ENCODE measurements around the gene FIZ1.

Gene FIZ1

DNA sequence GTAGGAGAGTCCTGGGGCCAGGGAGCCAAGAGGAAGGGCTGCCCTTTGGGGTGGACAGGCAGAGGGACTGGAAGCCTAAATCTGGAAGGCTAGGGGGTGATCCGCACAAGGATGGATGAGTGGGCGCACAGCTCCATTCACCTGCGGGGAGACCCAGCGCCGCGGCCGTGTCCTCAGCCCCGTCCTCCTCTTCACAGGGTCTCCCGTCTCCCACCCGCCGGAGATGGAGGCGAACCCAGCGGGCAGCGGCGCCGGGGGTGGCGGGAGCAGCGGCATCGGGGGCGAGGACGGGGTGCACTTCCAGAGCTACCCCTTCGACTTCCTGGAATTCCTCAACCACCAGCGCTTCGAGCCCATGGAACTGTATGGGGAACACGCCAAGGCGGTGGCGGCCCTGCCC lies 14.1 kb upstream of the FIZ1 start:
- no peak for DNase-seq (ENCODE audit: low spot score)

DNA sequence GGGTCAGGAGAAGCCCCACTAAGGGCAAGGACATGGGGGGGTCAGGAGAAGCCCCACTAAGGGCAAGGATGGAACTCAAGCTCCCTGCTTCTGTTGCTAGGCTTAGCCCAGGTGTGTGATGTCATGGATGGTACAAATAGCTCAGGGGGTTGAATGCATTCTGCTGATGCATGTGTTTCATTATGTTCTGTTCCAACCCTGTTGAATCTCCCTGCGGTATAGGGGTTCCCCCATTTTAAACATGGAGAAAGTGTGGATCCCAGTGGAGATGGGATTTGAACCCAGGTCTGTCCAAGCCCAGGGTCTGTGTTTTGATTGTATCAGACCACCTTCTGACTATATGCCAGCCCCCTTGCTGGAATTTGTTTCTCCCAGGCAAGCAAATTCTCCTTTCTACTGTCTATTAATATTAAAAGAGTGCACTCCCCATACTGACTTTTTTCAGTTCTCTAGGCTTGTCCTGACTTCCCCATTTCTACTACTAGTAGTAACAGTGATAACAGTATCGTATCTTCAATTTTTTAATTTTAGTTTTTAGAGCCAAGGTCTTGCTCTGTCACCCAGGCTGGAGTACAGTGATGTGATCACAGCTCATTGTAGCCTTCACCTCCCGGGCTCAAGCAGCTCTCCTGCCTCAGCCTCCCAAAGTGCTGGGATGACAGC lies 12.8 kb upstream of the FIZ1 start:
- DNase-seq (ENCODE audit: low spot score) = no peak

DNA sequence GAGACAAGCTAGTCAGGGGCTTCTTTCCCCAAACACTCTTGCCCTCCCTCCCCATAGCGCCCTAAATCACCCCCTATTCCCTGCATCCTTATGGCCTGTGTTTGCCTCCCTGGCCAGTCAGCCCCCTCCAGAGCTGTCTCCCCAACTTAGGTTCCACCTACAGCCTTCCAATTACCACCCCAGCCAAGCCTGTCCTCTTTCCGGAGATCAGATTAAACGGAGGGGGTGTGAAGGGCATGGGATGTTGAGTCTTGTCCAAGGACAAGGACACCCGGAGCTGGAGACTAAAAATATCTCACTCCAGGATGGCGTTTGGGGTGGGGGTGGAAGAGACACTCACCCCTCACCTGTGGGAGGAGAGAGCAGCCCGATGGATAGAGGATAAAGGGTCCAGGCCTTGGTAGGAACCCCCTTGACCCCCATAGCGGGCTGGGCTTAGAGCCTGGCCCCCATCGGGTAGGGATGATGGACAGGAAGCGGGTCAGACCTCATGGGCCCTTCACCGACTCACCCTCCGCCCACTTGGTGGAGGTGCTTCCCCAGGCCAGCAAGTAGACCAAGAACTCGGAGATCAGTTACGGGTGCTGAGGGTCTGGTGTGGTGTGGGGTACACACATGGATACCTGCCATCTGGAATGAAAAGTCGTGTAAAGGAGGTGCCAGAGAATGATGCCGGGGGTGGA lies 12.1 kb upstream of the FIZ1 start:
- DNase-seq (ENCODE audit: low spot score) = no peak

GRCh38 chr19:55609326-55609725 lies 10.0 kb upstream of the FIZ1 start:
- no peak for DNase-seq (ENCODE audit: low spot score)

DNA sequence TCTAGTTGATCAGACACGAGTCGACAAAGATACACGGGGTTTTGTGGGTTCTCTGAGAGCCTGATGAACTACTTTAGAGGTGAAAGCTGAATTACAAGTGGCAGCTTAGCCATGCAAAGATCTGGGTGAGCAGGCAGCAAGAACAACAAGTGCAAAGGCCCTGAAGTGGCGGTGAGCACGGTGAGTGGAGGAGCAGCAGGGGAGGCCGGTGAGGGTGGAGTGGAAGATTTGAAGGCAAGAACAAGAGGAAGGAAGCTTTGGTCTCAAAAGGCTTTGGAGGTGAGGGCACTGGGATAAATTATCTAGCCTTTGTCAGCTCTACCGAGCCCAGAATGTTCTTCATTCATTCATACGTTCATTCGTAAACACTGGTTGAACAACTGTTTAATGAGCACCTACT lies 7.5 kb upstream of the FIZ1 start:
- DNase-seq (ENCODE audit: low spot score) = no peak

DNA sequence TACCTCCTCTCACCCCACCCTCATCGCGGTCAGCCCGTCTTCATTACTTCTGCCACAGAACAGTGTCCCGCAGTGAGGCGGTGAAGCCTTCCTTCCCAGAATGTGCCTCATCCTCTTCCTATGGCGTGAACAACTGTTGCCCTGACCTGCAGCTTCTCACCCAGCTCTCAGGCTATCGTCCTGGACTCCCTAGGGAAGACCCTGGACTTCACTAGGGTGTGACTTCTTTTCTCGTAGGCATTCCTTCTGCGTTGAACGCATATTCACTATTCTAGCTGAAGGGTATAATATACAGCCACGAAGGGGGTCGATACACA lies 7.1 kb upstream of the FIZ1 start:
- DNase-seq (ENCODE audit: low spot score) = no peak

GRCh38 chr19:55605637-55606470 lies 6.5 kb upstream of the FIZ1 start, which contains the start of gene ZNF865:
TSS of gene ZNF865 (plus strand) at chr19:55605647. CDS start at chr19:55613619, 7,972 bp downstream.
- peak; percentile 69 for DNase-seq (ENCODE audit: low spot score)

GRCh38 chr19:55605207-55605636 lies 5.9 kb upstream of the FIZ1 start:
- DNase-seq (ENCODE audit: low spot score) = peak; percentile 94

GRCh38 chr19:55603581-55604292 lies 4.4 kb upstream of the FIZ1 start:
- DNase-seq (ENCODE audit: low spot score) = no peak

DNA sequence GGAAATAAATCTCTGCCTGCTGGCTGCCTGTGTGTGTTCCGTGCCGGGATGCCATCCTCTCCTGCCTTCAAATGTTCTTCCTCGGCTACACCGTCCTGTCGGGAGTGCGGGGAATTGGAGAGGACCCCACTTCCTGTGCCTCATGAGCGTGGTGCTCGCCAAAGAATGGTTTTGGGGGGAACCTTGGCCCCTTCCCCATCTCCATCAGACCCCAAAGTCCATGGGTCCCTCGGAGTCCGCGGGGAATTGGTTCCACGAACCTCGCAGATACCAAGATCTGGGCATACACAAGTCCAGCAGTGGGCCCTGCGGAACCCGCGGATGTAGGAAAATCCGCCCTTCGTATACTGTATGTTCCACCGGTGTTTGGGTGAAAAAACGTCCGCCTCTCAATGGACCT lies 3.8 kb upstream of the FIZ1 start:
- no peak for DNase-seq (ENCODE audit: low spot score)

GRCh38 chr19:55602104-55603001 lies 3.0 kb upstream of the FIZ1 start:
- no peak for DNase-seq (ENCODE audit: low spot score)

DNA sequence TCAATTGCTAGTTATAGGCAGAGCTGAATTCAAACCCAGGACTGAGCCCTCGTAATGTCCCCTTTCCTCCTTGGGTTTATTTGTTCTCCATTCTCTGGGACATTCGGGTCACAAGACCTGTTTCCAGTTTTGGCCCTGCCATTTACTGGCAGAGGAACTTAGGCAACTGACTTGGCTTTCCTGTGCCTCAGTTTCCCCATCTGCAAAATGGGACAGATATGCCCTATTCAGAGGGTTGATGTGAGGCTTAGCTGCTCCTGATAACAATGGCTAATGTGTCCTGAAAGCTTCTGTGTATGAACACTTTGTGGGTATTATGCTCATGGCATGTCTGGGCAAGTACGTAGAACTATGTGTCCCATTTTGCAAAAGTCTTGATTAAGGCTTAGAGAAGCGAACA lies 1.8 kb upstream of the FIZ1 start:
- no peak for DNase-seq (ENCODE audit: low spot score)

DNA sequence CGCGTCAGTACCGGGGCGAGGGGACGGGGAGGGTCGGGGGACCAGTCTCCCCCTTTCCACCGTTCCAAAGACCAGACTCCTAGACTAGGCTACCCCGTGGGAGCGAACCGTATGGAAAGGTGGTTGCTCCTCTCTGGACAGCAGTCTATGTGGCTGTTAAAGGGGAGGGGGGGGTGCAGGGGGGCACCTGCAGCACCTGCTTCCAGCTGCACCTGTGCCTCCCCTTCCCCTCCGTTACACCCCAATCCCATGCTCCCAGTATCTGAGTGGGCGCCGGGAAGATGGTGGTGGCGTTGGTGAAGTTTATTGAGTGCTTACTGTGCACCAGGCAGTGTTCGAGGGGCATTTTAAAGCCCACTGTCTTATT lies 1.3 kb upstream of the FIZ1 start:
- no peak for DNase-seq (ENCODE audit: low spot score)

DNA sequence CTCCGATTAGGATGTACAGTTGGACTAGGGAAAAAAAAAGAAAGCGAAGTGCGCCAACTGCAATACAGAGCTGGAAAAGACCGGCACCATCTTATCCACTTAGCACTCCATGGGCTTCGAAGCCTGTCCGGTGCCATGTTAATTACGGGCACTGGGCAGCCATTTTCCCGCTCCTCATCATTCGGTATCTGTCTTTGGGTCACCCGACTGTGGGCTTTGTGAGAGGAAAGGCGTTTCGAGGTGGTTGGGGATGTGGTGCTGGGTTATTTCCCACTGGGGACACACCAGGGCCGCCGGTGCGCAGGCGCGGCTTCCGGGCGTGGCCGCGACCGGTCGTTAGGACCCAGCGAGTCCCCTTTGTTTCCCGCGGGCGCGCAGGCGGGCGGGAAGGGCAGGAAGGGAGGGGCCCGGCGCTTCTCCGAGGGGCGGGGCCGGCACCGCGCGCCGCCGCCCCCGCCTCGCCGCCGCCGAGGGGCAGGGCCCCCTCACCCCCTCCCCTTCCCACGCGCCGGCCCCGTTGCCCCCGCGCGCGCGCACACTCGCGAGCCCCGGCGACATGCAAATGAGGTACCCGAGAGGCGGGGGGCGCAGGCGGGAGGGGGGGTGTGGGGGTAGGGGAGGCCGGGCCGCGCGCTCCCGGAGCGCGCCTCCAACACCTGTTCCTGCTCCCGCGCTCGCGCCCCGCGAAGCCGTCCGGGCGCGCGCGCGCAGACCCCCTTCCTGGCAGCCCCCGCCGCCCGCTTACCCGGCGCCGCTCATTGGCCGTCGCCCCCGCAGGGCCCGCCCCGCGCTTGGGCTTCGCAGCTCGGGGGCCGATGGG lies 735 bp upstream of the FIZ1 start, which contains the start of gene ZNF524:
Gene ZNF524 (plus strand): TSS at position 447 of the 820 bp plus-strand sequence. CDS start 1,825 bp downstream, outside the sequence.
- DNase-seq (ENCODE audit: low spot score) = peak; percentile 60

- peak; percentile 94 for DNase-seq (ENCODE audit: low spot score)
These were observed 424 bp downstream of the FIZ1 start for GRCh38 chr19:55598719-55599467.

- no peak for DNase-seq (ENCODE audit: low spot score)
These were observed 1.3 kb downstream of the FIZ1 start for GRCh38 chr19:55598034-55598433.

- DNase-seq (ENCODE audit: low spot score) = no peak
These were observed 1.8 kb downstream of the FIZ1 start for GRCh38 chr19:55597501-55597921.

DNA sequence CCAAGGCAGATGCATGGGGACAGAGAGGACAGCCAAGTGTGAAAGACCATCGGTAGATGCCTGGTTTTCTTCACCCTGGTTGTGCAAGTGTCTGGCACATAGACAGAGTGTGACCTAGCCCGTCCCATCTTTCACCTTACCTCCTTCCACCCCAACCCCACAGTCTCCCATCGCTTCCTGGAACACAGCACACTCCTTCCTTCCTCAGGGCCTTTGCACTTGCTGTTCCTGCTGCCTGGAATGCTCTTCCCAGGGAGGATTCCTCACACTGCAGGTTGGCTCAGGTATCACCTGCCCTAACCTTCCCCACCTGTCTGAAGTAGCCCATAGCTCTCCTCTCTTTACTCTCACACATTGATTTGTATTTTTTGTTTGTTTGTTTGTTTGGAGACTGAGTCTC lies 3.0 kb downstream of the FIZ1 start:
- no peak for DNase-seq (ENCODE audit: low spot score)

GRCh38 chr19:55594996-55595545 lies 4.2 kb downstream of the FIZ1 start:
- DNase-seq (ENCODE audit: low spot score) = no peak
